Thoracic aorta (tissue), 2 donors: ENCODE data around the gene PTPRS. TPM values are rescaled to one million over a fixed set of nuclear protein-coding genes. Genes with fewer than 3 reads are reported as not detected.

ENCODE experiments used
- ATAC-seq: fragments of 150-250 bp; one replicate; pipeline ENCODE4 v1.8.0; 2017; ENCODE audit warnings: low read depth; ENCODE audit not compliant: insufficient number of reproducible peaks, low FRiP score
- DNase-seq: peaks from one replicate; pipeline ENCODE4 v3.0.0-alpha.2; 2020; ENCODE audit warnings: low spot score
- H3K27ac ChIP-seq, 2 donors: fragments of 200-600 bp; sonication (generic); 1 replicate in 1 of 2; 2 replicates in 1 of 2; pipeline ENCODE4 v1.5.1; 2016; ENCODE audit warnings: mild to moderate bottlenecking in 2 of 2, moderate library complexity in 2 of 2
- H3K27me3 ChIP-seq: fragments of 200-600 bp; sonication (generic); replicated peaks from 2 replicates; pipeline ENCODE4 v1.6.0; 2016; ENCODE audit warnings: mild to moderate bottlenecking; ENCODE audit not compliant: insufficient read depth
- H3K36me3 ChIP-seq: fragments of 200-600 bp; sonication (generic); one replicate; pipeline ENCODE4 v1.5.1; 2016
- H3K4me1 ChIP-seq, 2 donors: fragments of 200-600 bp; sonication (generic); 1 replicate in 1 of 2; 2 replicates in 1 of 2; pipeline versions ENCODE4 v1.5.1 to v1.6.0; 2016; ENCODE audit warnings: low read depth in 2 of 2, mild to moderate bottlenecking in 1 of 2; ENCODE audit not compliant: control insufficient read depth in 1 of 2
- H3K4me3 ChIP-seq: fragments of 200-600 bp; sonication (generic); 2 replicates; pipeline ENCODE4 v1.5.1; 2016; ENCODE audit warnings: mild to moderate bottlenecking
- H3K9me3 ChIP-seq: fragments of 200-600 bp; sonication (generic); 2 replicates; pipeline ENCODE4 v1.5.1; 2016
- CTCF ChIP-seq: fragments of 200-600 bp; sonication (generic); IDR thresholded peaks from one replicate; pipeline ENCODE4 v1.5.1; 2019; ENCODE audit warnings: antibody characterized with exemption
- total RNA-seq, 2 donors: library from RNA; depleted of rRNA; stranded (reverse); fragments of >200 nt; gene quantifications; one replicate each; pipeline versions ENCODE4 v1.1.0 to v1.2.3, GENCODE V29; 2016

Gene PTPRS
- total RNA-seq, 2 donors from 2014 or later: 272 to 356 TPM

- H3K4me1 ChIP-seq: no peaks in the 10 kb centered on the region
- DNase-seq: no peak
- H3K27me3 ChIP-seq: peaks cover 4% of the 10 kb centered on the region
- ATAC-seq: no peak
- H3K27ac ChIP-seq: no peak overlapping the region
- H3K4me3 ChIP-seq: no peak overlapping the region
- TF ChIP-seq CTCF: no peak
- H3K9me3 ChIP-seq: no peaks in the 10 kb centered on the region
- no peaks in the 10 kb centered on the region for H3K36me3 ChIP-seq
Observed at GRCh38 chr19:5355693-5356092, 15.1 kb upstream of the PTPRS start.

GRCh38 chr19:5355076-5355475 lies 14.5 kb upstream of the PTPRS start:
- no peak overlapping the region for H3K27ac ChIP-seq
- TF ChIP-seq CTCF: no peak
- H3K4me3 ChIP-seq: no peak overlapping the region
- no peaks in the 10 kb centered on the region for H3K36me3 ChIP-seq
- H3K4me1 ChIP-seq: no peaks in the 10 kb centered on the region
- DNase-seq: no peak
- no peak for ATAC-seq
- H3K27me3 ChIP-seq: peaks cover under 1% of the 10 kb centered on the region
- H3K9me3 ChIP-seq: no peaks in the 10 kb centered on the region

- ATAC-seq (no peak), DNase-seq (no peak)
- H3K36me3 ChIP-seq: no peaks in the 10 kb centered on the region
- TF ChIP-seq CTCF: no peak
- no peaks in the 10 kb centered on the region for H3K4me1 ChIP-seq
- H3K27ac ChIP-seq: no peak overlapping the region
- H3K27me3 ChIP-seq: no peaks in the 10 kb centered on the region
- H3K4me3 ChIP-seq: no peak overlapping the region
- no peaks in the 10 kb centered on the region for H3K9me3 ChIP-seq
Observed at GRCh38 chr19:5354403-5354802, 13.8 kb upstream of the PTPRS start.

- H3K27me3 ChIP-seq: no peaks in the 10 kb centered on the region
- H3K36me3 ChIP-seq: no peaks in the 10 kb centered on the region
- H3K9me3 ChIP-seq: no peaks in the 10 kb centered on the region
- ATAC-seq (no peak), DNase-seq (no peak)
- TF ChIP-seq CTCF: no peak
- no peak overlapping the region for H3K4me3 ChIP-seq
- no peaks in the 10 kb centered on the region for H3K4me1 ChIP-seq
- no peak overlapping the region for H3K27ac ChIP-seq
Observed at GRCh38 chr19:5352229-5352763, 11.7 kb upstream of the PTPRS start.

- no peak for ATAC-seq
- no peak for TF ChIP-seq CTCF
- H3K27me3 ChIP-seq: no peaks in the 10 kb centered on the region
- no peaks in the 10 kb centered on the region for H3K9me3 ChIP-seq
- no peak overlapping the region for H3K4me3 ChIP-seq
- H3K36me3 ChIP-seq: no peaks in the 10 kb centered on the region
- H3K27ac ChIP-seq: no peak overlapping the region
- no peaks in the 10 kb centered on the region for H3K4me1 ChIP-seq
- no peak for DNase-seq
Observed at GRCh38 chr19:5351731-5352228, 11.2 kb upstream of the PTPRS start.
